Neural progenitor cell (in vitro differentiated cells): ENCODE data around the gene RILPL1.

ENCODE experiments used
- EZH2 ChIP-seq: fragments of 200-600 bp; sonication (generic); IDR thresholded peaks from 2 replicates; pipeline ENCODE4 v1.6.1; 2017; ENCODE audit warnings: antibody characterized with exemption, mild to moderate bottlenecking, moderate library complexity
- EZH2phosphoT487 ChIP-seq: fragments of 200-600 bp; sonication (generic); IDR thresholded peaks from 2 replicates; pipeline ENCODE4 v1.6.1; 2017; ENCODE audit warnings: antibody characterized with exemption
- TF ChIP-seq, protein P1 (sequence below): fragments of 200-600 bp; sonication (generic); IDR thresholded peaks from 2 replicates; pipeline ENCODE4 v1.5.1; 2017; ENCODE audit warnings: antibody characterized with exemption, mild to moderate bottlenecking

DNA sequence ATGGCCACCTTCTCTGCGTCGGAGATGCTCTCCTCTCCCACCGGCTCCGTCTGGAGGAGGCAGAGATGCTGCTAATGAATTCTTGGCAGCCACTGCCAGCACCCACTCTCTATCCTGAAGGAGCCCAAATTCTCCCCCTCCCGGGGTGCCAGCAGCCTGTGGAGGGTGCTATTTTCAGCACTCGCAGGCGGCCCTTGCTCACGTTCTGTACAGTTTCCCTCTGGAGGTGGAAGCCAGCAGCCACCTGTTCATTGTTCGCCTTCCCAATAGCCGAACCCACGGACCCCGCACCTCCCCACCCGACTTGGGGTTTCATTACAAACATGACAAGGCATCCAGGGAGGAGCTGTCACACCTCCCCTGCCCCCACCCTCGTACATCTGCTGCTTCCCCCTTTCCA, 47.8 kb downstream of the RILPL1 start:
- TF ChIP-seq, protein P1, sequence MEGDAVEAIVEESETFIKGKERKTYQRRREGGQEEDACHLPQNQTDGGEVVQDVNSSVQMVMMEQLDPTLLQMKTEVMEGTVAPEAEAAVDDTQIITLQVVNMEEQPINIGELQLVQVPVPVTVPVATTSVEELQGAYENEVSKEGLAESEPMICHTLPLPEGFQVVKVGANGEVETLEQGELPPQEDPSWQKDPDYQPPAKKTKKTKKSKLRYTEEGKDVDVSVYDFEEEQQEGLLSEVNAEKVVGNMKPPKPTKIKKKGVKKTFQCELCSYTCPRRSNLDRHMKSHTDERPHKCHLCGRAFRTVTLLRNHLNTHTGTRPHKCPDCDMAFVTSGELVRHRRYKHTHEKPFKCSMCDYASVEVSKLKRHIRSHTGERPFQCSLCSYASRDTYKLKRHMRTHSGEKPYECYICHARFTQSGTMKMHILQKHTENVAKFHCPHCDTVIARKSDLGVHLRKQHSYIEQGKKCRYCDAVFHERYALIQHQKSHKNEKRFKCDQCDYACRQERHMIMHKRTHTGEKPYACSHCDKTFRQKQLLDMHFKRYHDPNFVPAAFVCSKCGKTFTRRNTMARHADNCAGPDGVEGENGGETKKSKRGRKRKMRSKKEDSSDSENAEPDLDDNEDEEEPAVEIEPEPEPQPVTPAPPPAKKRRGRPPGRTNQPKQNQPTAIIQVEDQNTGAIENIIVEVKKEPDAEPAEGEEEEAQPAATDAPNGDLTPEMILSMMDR: no peak
- TF ChIP-seq EZH2: no peak
- TF ChIP-seq EZH2phosphoT487: no peak
